RWPE2 (cell line): Measurements from ENCODE around the gene GRIN1.
A peak's percentile ranks its signal among the peaks of the same experiment; 100 is the strongest.

ENCODE experiments used
- ATAC-seq: fragments of 200-7000 bp; cut with Tn5 transposase; 3 replicates; pipeline ENCODE4 v1.9.1; 2021; ENCODE audit warnings: low read depth
- DNase-seq: peaks from one replicate; pipeline ENCODE4 v3.0.0-alpha.2; 2020; ENCODE audit warnings: low spot score
- H3K27ac ChIP-seq: fragments of 450-650 bp; 2 replicates; pipeline ENCODE4 v1.5.1; 2017; ENCODE audit warnings: mild to moderate bottlenecking; ENCODE audit not compliant: poor library complexity, severe bottlenecking
- H3K27me3 ChIP-seq: fragments of 250-450 bp; sonication (Bioruptor Pico); 2 replicates; pipeline ENCODE4 v1.5.1; 2021; ENCODE audit warnings: mild to moderate bottlenecking, moderate library complexity; ENCODE audit not compliant: insufficient read depth, poor library complexity, severe bottlenecking
- H3K36me3 ChIP-seq: fragments of 250-450 bp; sonication (Bioruptor Pico); 2 replicates; pipeline ENCODE4 v1.5.1; 2020; ENCODE audit warnings: low read depth, mild to moderate bottlenecking, moderate library complexity
- H3K4me1 ChIP-seq: fragments of 250-450 bp; sonication (Bioruptor Pico); 2 replicates; pipeline ENCODE4 v1.5.1; 2021; ENCODE audit warnings: mild to moderate bottlenecking, moderate library complexity; ENCODE audit not compliant: insufficient read depth, poor library complexity, severe bottlenecking
- H3K4me3 ChIP-seq: fragments of 250-450 bp; sonication (Bioruptor Pico); 2 replicates; pipeline ENCODE4 v1.5.1; 2021; ENCODE audit warnings: mild to moderate bottlenecking, moderate library complexity; ENCODE audit not compliant: severe bottlenecking
- H3K9me3 ChIP-seq: fragments of 250-450 bp; sonication (Bioruptor Pico); 2 replicates; pipeline ENCODE4 v1.5.1; 2021; ENCODE audit warnings: mild to moderate bottlenecking, moderate library complexity; ENCODE audit not compliant: severe bottlenecking
- CTCF ChIP-seq: fragments of 450-650 bp; IDR thresholded peaks from one replicate; pipeline ENCODE4 v1.5.1; 2017; ENCODE audit warnings: mild to moderate bottlenecking, moderate library complexity; ENCODE audit not compliant: poor library complexity, severe bottlenecking

Gene GRIN1

GRCh38 chr9:137189297-137190295 is 50.6 kb downstream of the GRIN1 start:
- H3K4me3 ChIP-seq, result peak overlapping the region; percentile 52
- TF ChIP-seq CTCF, result no peak
- peaks cover 6% of the 10 kb centered on the region for H3K4me1 ChIP-seq
- no peak for DNase-seq
- H3K27me3 ChIP-seq, result no peaks in the 10 kb centered on the region
- H3K27ac ChIP-seq, result peak overlapping the region; percentile 73
- ATAC-seq, result peak; percentile 13
- H3K36me3 ChIP-seq, result peaks cover 20% of the 10 kb centered on the region
- no peaks in the 10 kb centered on the region for H3K9me3 ChIP-seq

GRCh38 chr9:137190315-137190856 is 51.4 kb downstream of the GRIN1 start:
- H3K9me3 ChIP-seq, result no peaks in the 10 kb centered on the region
- TF ChIP-seq CTCF, result no peak
- no peak overlapping the region for H3K4me3 ChIP-seq
- H3K36me3 ChIP-seq, result peaks cover 20% of the 10 kb centered on the region
- H3K27me3 ChIP-seq, result no peaks in the 10 kb centered on the region
- ATAC-seq, result no peak
- no peak for DNase-seq
- H3K27ac ChIP-seq, result no peak overlapping the region
- peaks cover 14% of the 10 kb centered on the region for H3K4me1 ChIP-seq

GRCh38 chr9:137191245-137191644 is 52.3 kb downstream of the GRIN1 start:
- no peak for DNase-seq
- Histone ChIP-seq H3K9me3 (no peaks in the 10 kb centered on the region), H3K4me1 (peaks cover 15% of the 10 kb centered on the region), H3K27me3 (no peaks in the 10 kb centered on the region), H3K36me3 (peaks cover 20% of the 10 kb centered on the region), H3K27ac (no peak overlapping the region), H3K4me3 (no peak overlapping the region)
- TF ChIP-seq CTCF, result no peak
- no peak for ATAC-seq

- Histone ChIP-seq H3K4me3 (no peak overlapping the region), H3K4me1 (peaks cover 15% of the 10 kb centered on the region), H3K27me3 (no peaks in the 10 kb centered on the region), H3K27ac (no peak overlapping the region), H3K9me3 (no peaks in the 10 kb centered on the region), H3K36me3 (peaks cover 18% of the 10 kb centered on the region)
- TF ChIP-seq CTCF, result no peak
- ATAC-seq, result no peak
- DNase-seq, result no peak
Measured at GRCh38 chr9:137191691-137192447, 52.9 kb downstream of the GRIN1 start.
